A549 (cell line): Measurements from ENCODE around the gene POLD2.

Experiments
- CTCF ChIP-seq: fragments of >200 bp; sonication (Bioruptor Twin); formaldehyde crosslinking; IDR thresholded peaks from 3 replicates; pipeline ENCODE4 v1.5.1; 2016
- E2F6 ChIP-seq: IDR thresholded peaks from 2 replicates; pipeline ENCODE4 v1.6.1; 2012; ENCODE audit warnings: low read depth, borderline replicate concordance
- EP300 ChIP-seq, 2 experiments: fragments of >200 bp; sonication (Bioruptor Twin); formaldehyde crosslinking; IDR thresholded peaks; 2 replicates in 1 of 2; 3 replicates in 1 of 2; pipeline ENCODE4 v1.6.1; 2016 to 2017
- POLR2A ChIP-seq: IDR thresholded peaks from 2 replicates; pipeline ENCODE4 v1.6.1; 2012; ENCODE audit warnings: mild to moderate bottlenecking, low read length

DNA sequence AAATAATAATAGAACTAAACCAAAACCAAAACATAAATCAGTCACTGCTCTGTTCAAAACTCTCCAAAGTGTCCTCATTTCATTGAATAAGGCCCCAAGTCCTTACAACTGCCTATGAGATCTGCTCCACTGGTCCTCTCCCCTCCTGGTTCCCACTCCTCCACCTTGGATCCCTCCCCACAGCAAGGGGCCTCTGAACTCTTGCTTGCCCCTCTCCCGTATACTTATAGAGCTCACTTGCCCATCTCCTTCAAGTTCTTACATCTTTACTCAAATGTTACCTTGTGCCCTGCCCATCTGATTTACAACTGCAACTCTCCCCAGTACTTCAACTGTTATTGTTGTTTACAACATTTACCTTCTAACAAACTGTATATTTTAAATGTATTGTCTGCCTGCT is 819 bp downstream of the POLD2 start:
- TF ChIP-seq EP300 (IDR thresholded peaks at IDR 0.05) = no peak
- no peak for TF ChIP-seq POLR2A
- no peak for TF ChIP-seq E2F6
- TF ChIP-seq CTCF = no peak
